ENCODE measurements around the gene DYRK1B. TPM values are rescaled to one million over a fixed set of nuclear protein-coding genes. Genes with fewer than 3 reads are reported as not detected.

DYRK1B gene
- total RNA-seq, 1 experiment from 2014 or later = 12.2 TPM

DNA sequence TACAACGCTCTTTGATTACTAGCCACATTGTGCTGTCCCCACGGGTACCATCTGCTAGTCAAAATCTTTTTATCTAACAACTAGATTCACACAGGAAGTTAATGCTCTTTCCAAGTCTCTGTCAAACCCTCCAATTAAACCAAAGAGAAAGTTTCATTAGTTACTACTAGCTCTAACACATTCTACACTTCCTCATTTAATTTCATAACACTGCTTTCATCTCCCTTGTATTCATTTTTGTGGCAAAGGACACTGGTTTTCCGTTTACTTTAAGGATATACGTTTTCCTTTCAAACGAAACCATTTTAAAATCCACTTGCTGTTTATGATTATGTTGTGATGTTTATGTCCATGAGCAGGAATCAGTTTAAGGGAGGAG lies 5.3 kb downstream of the DYRK1B start:
- H3K27me3 Mint-ChIP-seq (ENCODE audit: low read depth) = no peaks in the 10 kb centered on the region
- H3K4me1 Mint-ChIP-seq = peaks cover 8% of the 10 kb centered on the region
- no peaks in the 10 kb centered on the region for H3K9me3 Mint-ChIP-seq
- no peak overlapping the region for H3K4me3 Mint-ChIP-seq
- H3K36me3 Mint-ChIP-seq = peaks cover 18% of the 10 kb centered on the region
- ATAC-seq (no peak), DNase-seq (ENCODE audit: low spot score) (no peak)
- no peak for TF ChIP-seq GTF2I (CRISPR knock-in tag; conservative IDR thresholded peaks at IDR 0.05)
- no peak for TF ChIP-seq ZSCAN18 (CRISPR knock-in tag; IDR thresholded peaks at IDR 0.05)
- no peak for TF ChIP-seq ZNF121 (CRISPR knock-in tag; IDR thresholded peaks at IDR 0.05)
- TF ChIP-seq, protein P1, sequence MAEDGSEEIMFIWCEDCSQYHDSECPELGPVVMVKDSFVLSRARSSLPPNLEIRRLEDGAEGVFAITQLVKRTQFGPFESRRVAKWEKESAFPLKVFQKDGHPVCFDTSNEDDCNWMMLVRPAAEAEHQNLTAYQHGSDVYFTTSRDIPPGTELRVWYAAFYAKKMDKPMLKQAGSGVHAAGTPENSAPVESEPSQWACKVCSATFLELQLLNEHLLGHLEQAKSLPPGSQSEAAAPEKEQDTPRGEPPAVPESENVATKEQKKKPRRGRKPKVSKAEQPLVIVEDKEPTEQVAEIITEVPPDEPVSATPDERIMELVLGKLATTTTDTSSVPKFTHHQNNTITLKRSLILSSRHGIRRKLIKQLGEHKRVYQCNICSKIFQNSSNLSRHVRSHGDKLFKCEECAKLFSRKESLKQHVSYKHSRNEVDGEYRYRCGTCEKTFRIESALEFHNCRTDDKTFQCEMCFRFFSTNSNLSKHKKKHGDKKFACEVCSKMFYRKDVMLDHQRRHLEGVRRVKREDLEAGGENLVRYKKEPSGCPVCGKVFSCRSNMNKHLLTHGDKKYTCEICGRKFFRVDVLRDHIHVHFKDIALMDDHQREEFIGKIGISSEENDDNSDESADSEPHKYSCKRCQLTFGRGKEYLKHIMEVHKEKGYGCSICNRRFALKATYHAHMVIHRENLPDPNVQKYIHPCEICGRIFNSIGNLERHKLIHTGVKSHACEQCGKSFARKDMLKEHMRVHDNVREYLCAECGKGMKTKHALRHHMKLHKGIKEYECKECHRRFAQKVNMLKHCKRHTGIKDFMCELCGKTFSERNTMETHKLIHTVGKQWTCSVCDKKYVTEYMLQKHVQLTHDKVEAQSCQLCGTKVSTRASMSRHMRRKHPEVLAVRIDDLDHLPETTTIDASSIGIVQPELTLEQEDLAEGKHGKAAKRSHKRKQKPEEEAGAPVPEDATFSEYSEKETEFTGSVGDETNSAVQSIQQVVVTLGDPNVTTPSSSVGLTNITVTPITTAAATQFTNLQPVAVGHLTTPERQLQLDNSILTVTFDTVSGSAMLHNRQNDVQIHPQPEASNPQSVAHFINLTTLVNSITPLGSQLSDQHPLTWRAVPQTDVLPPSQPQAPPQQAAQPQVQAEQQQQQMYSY (CRISPR knock-in tag; IDR thresholded peaks at IDR 0.05) = no peak
- TF ChIP-seq ZNF512 (CRISPR knock-in tag; IDR thresholded peaks at IDR 0.05; ENCODE audit: borderline replicate concordance) = no peak
- no peak for TF ChIP-seq OVOL2 (CRISPR knock-in tag; IDR thresholded peaks at IDR 0.05; ENCODE audit: borderline replicate concordance)
- TF ChIP-seq CBFB (CRISPR knock-in tag; IDR thresholded peaks at IDR 0.05; ENCODE audit: low read depth) = no peak
- TF ChIP-seq CREM (CRISPR knock-in tag; IDR thresholded peaks at IDR 0.05) = no peak
- TF ChIP-seq, protein P2, sequence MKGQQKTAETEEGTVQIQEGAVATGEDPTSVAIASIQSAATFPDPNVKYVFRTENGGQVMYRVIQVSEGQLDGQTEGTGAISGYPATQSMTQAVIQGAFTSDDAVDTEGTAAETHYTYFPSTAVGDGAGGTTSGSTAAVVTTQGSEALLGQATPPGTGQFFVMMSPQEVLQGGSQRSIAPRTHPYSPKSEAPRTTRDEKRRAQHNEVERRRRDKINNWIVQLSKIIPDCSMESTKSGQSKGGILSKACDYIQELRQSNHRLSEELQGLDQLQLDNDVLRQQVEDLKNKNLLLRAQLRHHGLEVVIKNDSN (CRISPR knock-in tag; IDR thresholded peaks at IDR 0.05) = no peak
- TF ChIP-seq ZBTB21 (CRISPR knock-in tag; IDR thresholded peaks at IDR 0.05; ENCODE audit: borderline replicate concordance) = no peak
- TF ChIP-seq IRF2 (CRISPR knock-in tag; IDR thresholded peaks at IDR 0.05; ENCODE audit: borderline replicate concordance, low read depth) = no peak
- H3K27ac Mint-ChIP-seq = no peak overlapping the region
- ChIA-PET POLR2A (interaction anchor here (0.6 kb wide), 1 partner anchor 660 kb away, joined by 3 read pairs; no protein-coding TSS in a partner anchor), CTCF (interaction anchor here (1.4 kb wide), 1 partner anchor 36 kb away, joined by 5 read pairs; no protein-coding TSS in a partner anchor)

DNA sequence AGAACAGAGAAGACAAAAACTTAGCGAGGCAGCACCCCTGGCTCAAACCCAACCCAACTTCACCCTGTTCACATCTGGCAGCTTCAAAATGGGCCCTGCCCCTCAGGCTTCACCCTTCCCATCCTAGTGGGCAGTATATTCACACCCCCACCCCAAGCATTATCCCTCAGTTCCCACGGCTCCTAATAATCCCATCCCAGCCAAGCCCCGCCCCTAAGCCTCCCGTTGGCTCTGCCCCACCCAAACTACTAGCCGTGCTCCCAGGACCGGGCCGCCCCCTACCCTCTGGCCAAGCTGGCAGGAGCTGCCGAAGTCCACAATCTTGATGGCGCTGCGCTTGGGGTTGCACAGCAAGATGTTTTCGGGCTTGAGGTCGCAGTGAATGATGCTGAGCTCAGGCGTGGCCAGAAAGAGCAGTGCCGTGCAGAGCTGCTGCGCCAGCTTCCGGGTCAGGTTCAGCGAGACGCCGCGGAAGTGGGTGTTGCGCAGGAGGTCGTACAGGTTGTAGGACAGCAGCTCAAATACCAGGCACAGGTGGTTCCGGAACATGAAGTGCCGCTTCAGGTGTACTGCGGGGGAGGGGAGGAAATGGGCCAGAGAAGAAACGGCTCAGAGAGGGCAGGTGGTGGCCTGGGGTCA lies 5.8 kb downstream of the DYRK1B start:
- no peak overlapping the region for H3K27ac Mint-ChIP-seq
- DNase-seq (ENCODE audit: low spot score) (no peak), ATAC-seq (no peak)
- peaks cover 18% of the 10 kb centered on the region for H3K36me3 Mint-ChIP-seq
- CTCF ChIA-PET = interaction anchor here (1.4 kb wide), 1 partner anchor 35 kb away, joined by 5 read pairs; no protein-coding TSS in a partner anchor
- peaks cover 8% of the 10 kb centered on the region for H3K4me1 Mint-ChIP-seq
- H3K27me3 Mint-ChIP-seq (ENCODE audit: low read depth) = no peaks in the 10 kb centered on the region
- POLR2A ChIA-PET = interaction anchor here (0.6 kb wide), 2 partner anchors 616 to 660 kb away, joined by 3 to 4 read pairs; no protein-coding TSS in a partner anchor
- TF ChIP-seq IRF1 (CRISPR knock-in tag; IDR thresholded peaks at IDR 0.05) (no peak), ZNF512 (CRISPR knock-in tag; IDR thresholded peaks at IDR 0.05; ENCODE audit: borderline replicate concordance) (no peak), ZNF138 (CRISPR knock-in tag; conservative IDR thresholded peaks at IDR 0.05) (no peak)
- H3K4me3 Mint-ChIP-seq = no peak overlapping the region
- H3K9me3 Mint-ChIP-seq = no peaks in the 10 kb centered on the region

All from WTC11 (cell line).